Astrocyte (in vitro differentiated cells and primary cell): ENCODE measurements around the gene B3GALNT2. TPM values are rescaled to one million over a fixed set of nuclear protein-coding genes. Genes with fewer than 3 reads are reported as not detected.
A peak's percentile ranks its signal among the peaks of the same experiment; 100 is the strongest.

ENCODE experiments used
- DNase-seq: peaks from one replicate; pipeline ENCODE4 v3.0.0-alpha.2; 2010; ENCODE audit warnings: low read depth
- FAIRE-seq: peaks from 2 replicates; lab custom pipeline; 2011; peaks lifted over from hg19 to GRCh38; lab: Jason Lieb, UNC
- H2AFZ ChIP-seq: 2 replicates; pipeline ENCODE4 v1.6.0; 2012; ENCODE audit warnings: low read depth, low read length, inconsistent platforms
- H3K27ac ChIP-seq: 2 replicates; pipeline ENCODE4 v1.5.1; 2011; ENCODE audit warnings: low read depth, low read length, inconsistent platforms
- H3K27me3 ChIP-seq: 2 replicates; pipeline ENCODE4 v1.6.0; 2011; ENCODE audit warnings: low read length, inconsistent platforms; ENCODE audit not compliant: insufficient read depth
- H3K36me3 ChIP-seq: 2 replicates; pipeline ENCODE4 v1.5.1; 2011; ENCODE audit warnings: low read length, inconsistent platforms; ENCODE audit not compliant: insufficient read depth
- H3K4me1 ChIP-seq: 2 replicates; pipeline ENCODE4 v1.5.1; 2011; ENCODE audit warnings: low read length, inconsistent platforms; ENCODE audit not compliant: insufficient read depth
- H3K4me2 ChIP-seq: 2 replicates; pipeline ENCODE4 v1.6.0; 2012; ENCODE audit warnings: low read length, inconsistent platforms
- H3K4me3 ChIP-seq: 2 replicates; pipeline ENCODE4 v1.5.1; 2011; ENCODE audit warnings: low read depth, mild to moderate bottlenecking, low read length, inconsistent platforms; ENCODE audit not compliant: insufficient read depth
- H3K79me2 ChIP-seq: 2 replicates; pipeline ENCODE4 v1.6.0; 2012; ENCODE audit warnings: mild to moderate bottlenecking, low read length, inconsistent platforms; ENCODE audit not compliant: insufficient read depth
- H3K9ac ChIP-seq: 2 replicates; pipeline ENCODE4 v1.6.0; 2012; ENCODE audit warnings: mild to moderate bottlenecking, low read length, inconsistent platforms
- H3K9me3 ChIP-seq: 2 replicates; pipeline ENCODE4 v1.5.1; 2012; ENCODE audit warnings: low read depth, mild to moderate bottlenecking, low read length, inconsistent platforms; ENCODE audit not compliant: insufficient read depth
- H4K20me1 ChIP-seq: 2 replicates; pipeline ENCODE4 v1.6.0; 2012; ENCODE audit warnings: low read length, inconsistent platforms; ENCODE audit not compliant: insufficient read depth
- H3K27ac Mint-ChIP-seq: one replicate; pipeline ENCODE4 v1.8.0; 2021; ENCODE audit warnings: mild to moderate bottlenecking, mixed read lengths; ENCODE audit not compliant: unreplicated experiment
- H3K27me3 Mint-ChIP-seq: one replicate; pipeline ENCODE4 v1.8.0; 2021; ENCODE audit warnings: low read depth, mixed read lengths; ENCODE audit not compliant: unreplicated experiment
- H3K36me3 Mint-ChIP-seq: one replicate; pipeline ENCODE4 v1.8.0; 2021; ENCODE audit warnings: low read depth, mixed read lengths; ENCODE audit not compliant: unreplicated experiment
- H3K4me1 Mint-ChIP-seq: one replicate; pipeline ENCODE4 v1.8.0; 2021; ENCODE audit warnings: low read depth, mixed read lengths; ENCODE audit not compliant: unreplicated experiment
- H3K4me3 Mint-ChIP-seq: one replicate; pipeline ENCODE4 v1.8.0; 2021; ENCODE audit warnings: mild to moderate bottlenecking, moderate library complexity, mixed read lengths; ENCODE audit not compliant: unreplicated experiment
- H3K9me3 Mint-ChIP-seq: one replicate; pipeline ENCODE4 v1.8.0; 2021; ENCODE audit warnings: mild to moderate bottlenecking, mixed read lengths; ENCODE audit not compliant: unreplicated experiment
- CTCF ChIP-seq: IDR thresholded peaks from 2 replicates; pipeline ENCODE4 v1.5.1; 2011; ENCODE audit warnings: low read depth, mild to moderate bottlenecking, inconsistent platforms, low read length, moderate library complexity; ENCODE audit not compliant: insufficient read depth
- EZH2 ChIP-seq: IDR thresholded peaks from 2 replicates; pipeline ENCODE4 v1.6.1; 2012; ENCODE audit warnings: mild to moderate bottlenecking, low read length, inconsistent platforms; ENCODE audit not compliant: insufficient read depth
- total RNA-seq: library from RNA; stranded (reverse); gene quantifications from 2 replicates; pipeline ENCODE4 v1.2.1, GENCODE V29; 2021

The B3GALNT2 gene
- total RNA-seq, 1 donor from 2014 or later: 40.5 TPM

- H3K36me3 ChIP-seq: peaks cover 51% of the 10 kb centered on the region
- FAIRE-seq (no peak), DNase-seq (peak; percentile 76)
- Mint-ChIP-seq H3K9me3 (no peaks in the 10 kb centered on the region), H3K4me1 (peaks cover 9% of the 10 kb centered on the region), H3K4me3 (no peak overlapping the region), H3K27ac (peak overlapping the region; percentile 91), H3K36me3 (peaks cover 14% of the 10 kb centered on the region), H3K27me3 (no peaks in the 10 kb centered on the region)
- H3K79me2 ChIP-seq: no peaks in the 10 kb centered on the region
- peak overlapping the region; percentile 19 for H3K4me2 ChIP-seq
- H3K27ac ChIP-seq: peak overlapping the region; percentile 71
- peaks cover 5% of the 10 kb centered on the region for H3K4me1 ChIP-seq
- H4K20me1 ChIP-seq: no peaks in the 10 kb centered on the region
- H2AFZ ChIP-seq: no peak overlapping the region
- no peak overlapping the region for H3K4me3 ChIP-seq
- H3K9ac ChIP-seq: peak overlapping the region; percentile 51
- TF ChIP-seq CTCF (no peak), EZH2 (no peak)
- H3K9me3 ChIP-seq: no peaks in the 10 kb centered on the region
- H3K27me3 ChIP-seq: no peaks in the 10 kb centered on the region
These were observed 61.3 kb downstream of the B3GALNT2 start for GRCh38 chr1:235442788-235443429.

- Histone ChIP-seq H3K4me3 (no peak overlapping the region), H3K27ac (no peak overlapping the region), H3K4me2 (no peak overlapping the region), H3K9ac (no peak overlapping the region), H3K4me1 (peaks cover 5% of the 10 kb centered on the region), H3K36me3 (peaks cover 52% of the 10 kb centered on the region), H3K9me3 (no peaks in the 10 kb centered on the region), H3K27me3 (no peaks in the 10 kb centered on the region), H3K79me2 (no peaks in the 10 kb centered on the region), H2AFZ (no peak overlapping the region), H4K20me1 (no peaks in the 10 kb centered on the region)
- no peaks in the 10 kb centered on the region for H3K27me3 Mint-ChIP-seq
- FAIRE-seq (no peak), DNase-seq (no peak)
- H3K27ac Mint-ChIP-seq: no peak overlapping the region
- no peaks in the 10 kb centered on the region for H3K9me3 Mint-ChIP-seq
- TF ChIP-seq CTCF (no peak), EZH2 (no peak)
- H3K4me3 Mint-ChIP-seq: no peak overlapping the region
- H3K36me3 Mint-ChIP-seq: peaks cover 17% of the 10 kb centered on the region
- peaks cover 9% of the 10 kb centered on the region for H3K4me1 Mint-ChIP-seq
These were observed 63.0 kb downstream of the B3GALNT2 start for GRCh38 chr1:235441159-235441685.

GRCh38 chr1:235434001-235434400 lies 70.3 kb downstream of the B3GALNT2 start:
- H3K27me3 Mint-ChIP-seq: no peaks in the 10 kb centered on the region
- H3K36me3 Mint-ChIP-seq: peaks cover 17% of the 10 kb centered on the region

More at GRCh38 chr1:235434001-235434400, 70.3 kb downstream of the B3GALNT2 start:
- Histone ChIP-seq H3K36me3 (peaks cover 26% of the 10 kb centered on the region), H3K9ac (no peak overlapping the region), H2AFZ (no peak overlapping the region), H3K79me2 (no peaks in the 10 kb centered on the region), H4K20me1 (no peaks in the 10 kb centered on the region), H3K27ac (no peak overlapping the region), H3K9me3 (no peaks in the 10 kb centered on the region), H3K4me2 (no peak overlapping the region), H3K27me3 (no peaks in the 10 kb centered on the region), H3K4me3 (no peak overlapping the region), H3K4me1 (no peaks in the 10 kb centered on the region)
- FAIRE-seq (no peak), DNase-seq (no peak)
- Mint-ChIP-seq H3K4me1 (peaks cover 5% of the 10 kb centered on the region), H3K4me3 (no peak overlapping the region), H3K9me3 (no peaks in the 10 kb centered on the region), H3K27ac (no peak overlapping the region)
- no peak for TF ChIP-seq EZH2
- no peak for TF ChIP-seq CTCF
